HG03108 (cell line): ENCODE data around the gene PPM1D.
"Not testable (repeated sequence)": the region's sequence is repeated elsewhere in the genome, so short reads cannot be mapped to it uniquely, and the experiment has no call there.

Experiments
- ATAC-seq: cut with Tn5 transposase; IDR thresholded peaks from one replicate; pipeline ENCODE4 v1.9.1; 2021; ENCODE audit warnings: moderate library complexity; ENCODE audit not compliant: unreplicated experiment

The PPM1D gene

GRCh38 chr17:60664022-60664421 is 64.0 kb downstream of the PPM1D start:
- no peak for ATAC-seq

- ATAC-seq = no peak
Measured at GRCh38 chr17:60665602-60666001, 65.6 kb downstream of the PPM1D start.

GRCh38 chr17:60668741-60669140 is 68.7 kb downstream of the PPM1D start:
- not testable (repeated sequence) for ATAC-seq

GRCh38 chr17:60671482-60671881 is 71.5 kb downstream of the PPM1D start:
- no peak for ATAC-seq

GRCh38 chr17:60674637-60675036 is 74.6 kb downstream of the PPM1D start:
- ATAC-seq = not testable (repeated sequence)

GRCh38 chr17:60675997-60676396 is 76.0 kb downstream of the PPM1D start:
- ATAC-seq = no peak

GRCh38 chr17:60676758-60677307 is 76.8 kb downstream of the PPM1D start:
- ATAC-seq = no peak

GRCh38 chr17:60677308-60678117 is 77.5 kb downstream of the PPM1D start, which contains the start of gene BCAS3:
Gene BCAS3, plus strand, starts transcription at chr17:60677851.
- ATAC-seq = peak; percentile 98

- ATAC-seq = no peak
Measured at GRCh38 chr17:60678118-60678444, 78.1 kb downstream of the PPM1D start.

- ATAC-seq = no peak
Measured at GRCh38 chr17:60679287-60679686, 79.3 kb downstream of the PPM1D start.

- ATAC-seq = no peak
Measured at GRCh38 chr17:60680754-60681153, 80.8 kb downstream of the PPM1D start.

GRCh38 chr17:60685437-60685836 is 85.4 kb downstream of the PPM1D start:
- ATAC-seq = no peak

GRCh38 chr17:60695960-60696359 is 96.0 kb downstream of the PPM1D start:
- no peak for ATAC-seq

- ATAC-seq = no peak
Measured at GRCh38 chr17:60699090-60699489, 99.1 kb downstream of the PPM1D start.

GRCh38 chr17:60704170-60704569 is 104.2 kb downstream of the PPM1D start:
- no peak for ATAC-seq

GRCh38 chr17:60712675-60713074 is 112.7 kb downstream of the PPM1D start:
- ATAC-seq = no peak

- no peak for ATAC-seq
Measured at GRCh38 chr17:60713608-60714007, 113.6 kb downstream of the PPM1D start.
